Sigmoid colon (tissue), 4 donors: ENCODE measurements around the gene TBX5.

ENCODE experiments used
- EP300 ChIP-seq, 4 donors: sonication (generic); formaldehyde crosslinking; IDR thresholded peaks; one replicate each; pipeline ENCODE4 v1.6.1; 2017; ENCODE audit warnings: antibody characterized with exemption in 4 of 4
- TF ChIP-seq, protein P1 (sequence below), 4 experiments: fragments of 450-650 bp in 3 of 4; fragments of 200-600 bp in 1 of 4; IDR thresholded peaks; one replicate each; pipeline ENCODE4 v1.5.1; 2016 to 2019; ENCODE audit warnings: antibody characterized with exemption in 4 of 4, mild to moderate bottlenecking in 3 of 4, moderate library complexity in 2 of 4

- TF ChIP-seq, protein P1, sequence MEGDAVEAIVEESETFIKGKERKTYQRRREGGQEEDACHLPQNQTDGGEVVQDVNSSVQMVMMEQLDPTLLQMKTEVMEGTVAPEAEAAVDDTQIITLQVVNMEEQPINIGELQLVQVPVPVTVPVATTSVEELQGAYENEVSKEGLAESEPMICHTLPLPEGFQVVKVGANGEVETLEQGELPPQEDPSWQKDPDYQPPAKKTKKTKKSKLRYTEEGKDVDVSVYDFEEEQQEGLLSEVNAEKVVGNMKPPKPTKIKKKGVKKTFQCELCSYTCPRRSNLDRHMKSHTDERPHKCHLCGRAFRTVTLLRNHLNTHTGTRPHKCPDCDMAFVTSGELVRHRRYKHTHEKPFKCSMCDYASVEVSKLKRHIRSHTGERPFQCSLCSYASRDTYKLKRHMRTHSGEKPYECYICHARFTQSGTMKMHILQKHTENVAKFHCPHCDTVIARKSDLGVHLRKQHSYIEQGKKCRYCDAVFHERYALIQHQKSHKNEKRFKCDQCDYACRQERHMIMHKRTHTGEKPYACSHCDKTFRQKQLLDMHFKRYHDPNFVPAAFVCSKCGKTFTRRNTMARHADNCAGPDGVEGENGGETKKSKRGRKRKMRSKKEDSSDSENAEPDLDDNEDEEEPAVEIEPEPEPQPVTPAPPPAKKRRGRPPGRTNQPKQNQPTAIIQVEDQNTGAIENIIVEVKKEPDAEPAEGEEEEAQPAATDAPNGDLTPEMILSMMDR (IDR thresholded peaks at IDR 0.05) = no peak
- TF ChIP-seq EP300 (IDR thresholded peaks at IDR 0.05) = no peak
Observed at GRCh38 chr12:114339626-114340025, 66.3 kb downstream of the TBX5 start.
